Activated CD4-positive, alpha-beta memory T cell treated with anti-CD3 and anti-CD28 coated beads, Interleukin-2, amount 10 ng/mL, durations not matched to agents 7 days and 5 days (primary cell): ENCODE data around the gene RBMX. TPM values are rescaled to one million over a fixed set of nuclear protein-coding genes. Genes with fewer than 3 reads are reported as not detected.
"Not testable (repeated sequence)": the region's sequence is repeated elsewhere in the genome, so short reads cannot be mapped to it uniquely, and the experiment has no call there.

Experiments used
- CTCF ChIA-PET: fragments of 350-600 bp; sonication (Branson Sonifier 250); formaldehyde crosslinking; loops from one replicate; lab custom pipeline; 2021; ENCODE audit warnings: antibody characterized with exemption, inconsistent platforms; lab: Charles Lee
- POLR2A ChIA-PET: fragments of 350-600 bp; sonication (Branson Sonifier 250); formaldehyde crosslinking; loops from one replicate; lab custom pipeline; 2021; ENCODE audit warnings: antibody characterized with exemption; lab: Charles Lee
- DNase-seq: peaks from one replicate; pipeline ENCODE4 v3.0.0-alpha.2; 2020
- H3K27ac Mint-ChIP-seq: one replicate; pipeline ENCODE4 v1.8.0; 2021; ENCODE audit warnings: mild to moderate bottlenecking, mixed read lengths
- H3K27me3 Mint-ChIP-seq: one replicate; pipeline ENCODE4 v1.8.0; 2021; ENCODE audit warnings: mixed read lengths
- H3K36me3 Mint-ChIP-seq: one replicate; pipeline ENCODE4 v1.8.0; 2021; ENCODE audit warnings: low read depth, mixed read lengths
- H3K4me1 Mint-ChIP-seq: one replicate; pipeline ENCODE4 v1.8.0; 2021; ENCODE audit warnings: mixed read lengths
- H3K4me3 Mint-ChIP-seq: one replicate; pipeline ENCODE4 v1.8.0; 2021; ENCODE audit warnings: mild to moderate bottlenecking, mixed read lengths
- H3K9me3 Mint-ChIP-seq: one replicate; pipeline ENCODE4 v1.8.0; 2021; ENCODE audit warnings: mixed read lengths
- total RNA-seq, 2 experiments: library from RNA; stranded (reverse); gene quantifications; one replicate each; pipeline ENCODE4 v1.2.3, GENCODE V29; 2021

The RBMX gene
- total RNA-seq, 2 experiments from 2014 or later, result 225 to 236 TPM

GRCh38 chrX:136900071-136900470 lies 19.5 kb upstream of the RBMX start:
- DNase-seq, H3K36me3 Mint-ChIP-seq, H3K4me1 Mint-ChIP-seq, H3K27me3 Mint-ChIP-seq, POLR2A ChIA-PET, H3K9me3 Mint-ChIP-seq, CTCF ChIA-PET, H3K27ac Mint-ChIP-seq, H3K4me3 Mint-ChIP-seq: not testable (repeated sequence)

- H3K27ac Mint-ChIP-seq, result no peak overlapping the region
- no peak for DNase-seq
- ChIA-PET CTCF (no interaction called here), POLR2A (interaction anchor here (0.7 kb wide), 1 partner anchor 51 kb away, joined by 3 read pairs; no protein-coding TSS in a partner anchor)
- H3K36me3 Mint-ChIP-seq, result no peaks in the 10 kb centered on the region
- no peaks in the 10 kb centered on the region for H3K4me1 Mint-ChIP-seq
- no peaks in the 10 kb centered on the region for H3K9me3 Mint-ChIP-seq
- H3K27me3 Mint-ChIP-seq, result no peaks in the 10 kb centered on the region
- no peak overlapping the region for H3K4me3 Mint-ChIP-seq
These were observed 18.7 kb upstream of the RBMX start for GRCh38 chrX:136899221-136899620.

GRCh38 chrX:136898752-136899151 lies 18.2 kb upstream of the RBMX start:
- H3K9me3 Mint-ChIP-seq, H3K27ac Mint-ChIP-seq, H3K4me1 Mint-ChIP-seq, H3K4me3 Mint-ChIP-seq, CTCF ChIA-PET, DNase-seq, H3K27me3 Mint-ChIP-seq, H3K36me3 Mint-ChIP-seq: not testable (repeated sequence)
- POLR2A ChIA-PET, result interaction anchor here (0.7 kb wide), 1 partner anchor 50 kb away, joined by 3 read pairs; no protein-coding TSS in a partner anchor

- H3K27ac Mint-ChIP-seq, result no peak overlapping the region
- CTCF ChIA-PET, result no interaction called here
- no peak for DNase-seq
These were observed 15.8 kb upstream of the RBMX start for GRCh38 chrX:136896121-136896914.

GRCh38 chrX:136892412-136892811 lies 11.9 kb upstream of the RBMX start:
- H3K27me3 Mint-ChIP-seq, result no peaks in the 10 kb centered on the region
- CTCF ChIA-PET, result interaction anchor here (0.6 kb wide), 1 partner anchor 17 kb away, joined by 3 read pairs; no protein-coding TSS in a partner anchor
- H3K36me3 Mint-ChIP-seq, result no peaks in the 10 kb centered on the region
- no peaks in the 10 kb centered on the region for H3K9me3 Mint-ChIP-seq
- POLR2A ChIA-PET, result interaction anchor here (1.2 kb wide), 1 partner anchor 12 kb away, joined by 3 read pairs; the partner anchor contains the start of gene RBMX
- H3K27ac Mint-ChIP-seq, result no peak overlapping the region
- DNase-seq, result no peak
- H3K4me1 Mint-ChIP-seq, result no peaks in the 10 kb centered on the region
- H3K4me3 Mint-ChIP-seq, result no peak overlapping the region

More at GRCh38 chrX:136896121-136896914, 15.8 kb upstream of the RBMX start:
- POLR2A ChIA-PET, result no interaction called here
- Mint-ChIP-seq H3K4me3 (no peak overlapping the region), H3K9me3 (no peaks in the 10 kb centered on the region), H3K4me1 (no peaks in the 10 kb centered on the region), H3K27me3 (no peaks in the 10 kb centered on the region), H3K36me3 (no peaks in the 10 kb centered on the region)

- H3K27me3 Mint-ChIP-seq, POLR2A ChIA-PET, H3K9me3 Mint-ChIP-seq, H3K36me3 Mint-ChIP-seq, CTCF ChIA-PET, H3K4me1 Mint-ChIP-seq, H3K27ac Mint-ChIP-seq, H3K4me3 Mint-ChIP-seq, DNase-seq: not testable (repeated sequence)
These were observed 10.1 kb upstream of the RBMX start for GRCh38 chrX:136890596-136890995.

- Mint-ChIP-seq H3K27ac (no peak overlapping the region), H3K4me1 (peaks cover 5% of the 10 kb centered on the region), H3K4me3 (no peak overlapping the region), H3K9me3 (no peaks in the 10 kb centered on the region), H3K36me3 (no peaks in the 10 kb centered on the region), H3K27me3 (no peaks in the 10 kb centered on the region)
- CTCF ChIA-PET, result no interaction called here
- POLR2A ChIA-PET, result interaction anchor here (0.7 to 0.8 kb wide), 2 partner anchors 10 to 58 kb away, joined by 3 read pairs; no protein-coding TSS in a partner anchor
- DNase-seq, result no peak
These were observed 8.7 kb upstream of the RBMX start for GRCh38 chrX:136889269-136889668.

- CTCF ChIA-PET, result interaction anchor here (1.1 to 3.2 kb wide), 2 partner anchors 69 to 100 kb away, joined by 5 to 11 read pairs; no protein-coding TSS in a partner anchor
- peak overlapping the region; percentile 92 for H3K4me3 Mint-ChIP-seq
- peak overlapping the region; percentile 98 for H3K27ac Mint-ChIP-seq
- peaks cover 42% of the 10 kb centered on the region for H3K36me3 Mint-ChIP-seq
- POLR2A ChIA-PET, result interaction anchor here (0.8 to 4.6 kb wide), 35 partner anchors 9 to 384 kb away, joined by 3 to 124 read pairs (median 5); partner anchors contain the start of gene ARHGEF6
- no peaks in the 10 kb centered on the region for H3K9me3 Mint-ChIP-seq
- peaks cover 24% of the 10 kb centered on the region for H3K4me1 Mint-ChIP-seq
- peak; percentile 27 for DNase-seq
- H3K27me3 Mint-ChIP-seq, result no peaks in the 10 kb centered on the region
These were observed 498 bp downstream of the RBMX start for GRCh38 chrX:136880003-136880451.

GRCh38 chrX:136879001-136879687 lies 1.4 kb downstream of the RBMX start:
- Mint-ChIP-seq H3K4me3 (peak overlapping the region; percentile 92), H3K36me3 (peaks cover 51% of the 10 kb centered on the region), H3K9me3 (no peaks in the 10 kb centered on the region), H3K4me1 (peaks cover 27% of the 10 kb centered on the region), H3K27me3 (no peaks in the 10 kb centered on the region), H3K27ac (peak overlapping the region; percentile 98)
- no peak for DNase-seq
- ChIA-PET CTCF (interaction anchor here (0.7 to 3.2 kb wide), 4 partner anchors 30 to 204 kb away, joined by 3 to 11 read pairs (median 5); no protein-coding TSS in a partner anchor), POLR2A (interaction anchor here (0.6 to 4.6 kb wide), 20 partner anchors 8 to 383 kb away, joined by 3 to 124 read pairs (median 5); partner anchors contain the start of gene ARHGEF6)

GRCh38 chrX:136878423-136878822 lies 2.1 kb downstream of the RBMX start:
- Mint-ChIP-seq H3K36me3 (peaks cover 58% of the 10 kb centered on the region), H3K27ac (no peak overlapping the region), H3K4me3 (peak overlapping the region; percentile 92), H3K27me3 (no peaks in the 10 kb centered on the region), H3K4me1 (peaks cover 31% of the 10 kb centered on the region), H3K9me3 (no peaks in the 10 kb centered on the region)
- POLR2A ChIA-PET, result interaction anchor here (1.3 to 4.6 kb wide), 7 partner anchors 12 to 380 kb away, joined by 3 to 124 read pairs (median 13); partner anchors contain the start of gene ARHGEF6
- CTCF ChIA-PET, result interaction anchor here (0.7 to 3.2 kb wide), 4 partner anchors 47 to 203 kb away, joined by 4 to 11 read pairs (median 6); no protein-coding TSS in a partner anchor
- DNase-seq, result no peak

GRCh38 chrX:136874114-136874513 lies 6.4 kb downstream of the RBMX start:
- H3K27ac Mint-ChIP-seq, H3K9me3 Mint-ChIP-seq, H3K4me3 Mint-ChIP-seq, DNase-seq, CTCF ChIA-PET, H3K27me3 Mint-ChIP-seq: not testable (repeated sequence)
- peaks cover 75% of the 10 kb centered on the region for H3K36me3 Mint-ChIP-seq
- peaks cover 51% of the 10 kb centered on the region for H3K4me1 Mint-ChIP-seq
- POLR2A ChIA-PET, result interaction anchor here (1.5 to 1.6 kb wide), 2 partner anchors 8 to 94 kb away, joined by 9 to 10 read pairs; partner anchors contain the start of gene ARHGEF6

GRCh38 chrX:136873210-136873609 lies 7.3 kb downstream of the RBMX start:
- CTCF ChIA-PET, H3K27ac Mint-ChIP-seq, H3K27me3 Mint-ChIP-seq, H3K4me3 Mint-ChIP-seq, DNase-seq, H3K9me3 Mint-ChIP-seq: not testable (repeated sequence)
- POLR2A ChIA-PET, result interaction anchor here (1.5 to 3.9 kb wide), 2 partner anchors 7 to 62 kb away, joined by 4 to 31 read pairs; partner anchors contain the start of gene RBMX
- H3K36me3 Mint-ChIP-seq, result peaks cover 77% of the 10 kb centered on the region
- peaks cover 57% of the 10 kb centered on the region for H3K4me1 Mint-ChIP-seq
